ENCODE results near the gene NUDT2. TPM values are rescaled to one million over a fixed set of nuclear protein-coding genes. Genes with fewer than 3 reads are reported as not detected.

Gene NUDT2
- total RNA-seq, result 19.6 and 29.0 TPM in 2 replicates
- polyA plus RNA-seq, result 23.4 and 40.8 TPM in 2 replicates

DNA sequence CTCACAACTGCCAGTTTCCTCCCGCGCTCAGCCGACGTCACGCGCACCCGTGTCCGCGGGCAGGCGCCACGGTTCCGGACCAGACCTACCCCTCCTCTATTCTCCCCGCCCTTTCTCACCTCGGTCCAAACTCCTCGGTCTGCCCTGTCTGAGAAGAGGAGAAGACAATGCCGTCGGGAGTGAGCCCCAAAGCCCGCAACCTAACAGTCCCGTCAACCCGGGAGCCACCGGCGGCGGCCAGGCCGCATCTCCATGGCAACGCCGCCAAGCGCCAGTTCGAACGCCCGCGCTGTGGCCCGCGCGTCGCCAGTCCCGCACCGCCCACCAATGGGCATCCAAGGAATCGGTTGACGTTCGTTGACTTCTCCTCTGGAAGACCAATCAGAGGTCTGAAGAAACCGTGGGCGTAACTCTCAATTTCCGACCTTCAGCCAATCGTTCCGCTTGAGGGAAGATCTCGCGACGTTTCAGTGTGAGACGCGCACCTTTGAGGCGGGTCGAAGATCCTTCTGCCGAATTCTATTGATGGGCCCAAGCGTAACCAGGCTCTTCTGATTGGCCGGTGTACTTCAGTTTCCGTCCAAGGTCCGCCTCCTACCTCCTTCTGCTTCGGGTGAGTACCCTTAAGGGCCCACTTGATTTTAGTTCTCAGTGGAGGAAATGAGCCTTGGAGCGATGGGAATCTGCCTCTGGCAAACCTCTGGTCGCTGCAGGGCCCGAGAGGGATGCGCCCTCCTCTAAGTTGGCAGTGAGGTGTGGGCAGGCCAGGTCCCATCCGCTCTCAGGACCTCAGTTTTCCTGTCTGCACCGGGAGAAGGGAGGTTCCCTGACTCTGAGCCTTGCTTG is at the start of gene NUDT2, which contains the start of gene KIF24:
Gene NUDT2, plus strand, starts transcription at position 583 of the 846 bp plus-strand sequence. CDS start 9,471 bp downstream, outside the sequence.
Gene KIF24, minus strand, starts transcription at position 282 of the 846 bp plus-strand sequence. CDS start 17,922 bp downstream, outside the sequence.
- Histone ChIP-seq H3K9me3 (ENCODE audit: low read depth) (no peaks in the 10 kb centered on the region), H3K4me3 (peak within 1 kb of the TSS; percentile 35), H3K27me3 (no peaks in the 10 kb centered on the region), H3K79me2 (peaks cover 28% of the 10 kb centered on the region), H3K4me1 (ENCODE audit: insufficient read depth) (no peaks in the 10 kb centered on the region), H3K4me2 (peak within 1 kb of the TSS; percentile 77), H3K36me3 (replicated peaks; ENCODE audit: insufficient read depth, low read depth) (no peaks in the 10 kb centered on the region), H3K27ac (peak within 1 kb of the TSS; percentile 90), H4K20me1 (ENCODE audit: insufficient read depth, poor library complexity, severe bottlenecking) (no peaks in the 10 kb centered on the region), H3K9me2 (replicated peaks; ENCODE audit: insufficient read depth) (no peaks in the 10 kb centered on the region), H2AFZ (peak within 1 kb of the TSS; percentile 48)
- TF ChIP-seq, protein P1, sequence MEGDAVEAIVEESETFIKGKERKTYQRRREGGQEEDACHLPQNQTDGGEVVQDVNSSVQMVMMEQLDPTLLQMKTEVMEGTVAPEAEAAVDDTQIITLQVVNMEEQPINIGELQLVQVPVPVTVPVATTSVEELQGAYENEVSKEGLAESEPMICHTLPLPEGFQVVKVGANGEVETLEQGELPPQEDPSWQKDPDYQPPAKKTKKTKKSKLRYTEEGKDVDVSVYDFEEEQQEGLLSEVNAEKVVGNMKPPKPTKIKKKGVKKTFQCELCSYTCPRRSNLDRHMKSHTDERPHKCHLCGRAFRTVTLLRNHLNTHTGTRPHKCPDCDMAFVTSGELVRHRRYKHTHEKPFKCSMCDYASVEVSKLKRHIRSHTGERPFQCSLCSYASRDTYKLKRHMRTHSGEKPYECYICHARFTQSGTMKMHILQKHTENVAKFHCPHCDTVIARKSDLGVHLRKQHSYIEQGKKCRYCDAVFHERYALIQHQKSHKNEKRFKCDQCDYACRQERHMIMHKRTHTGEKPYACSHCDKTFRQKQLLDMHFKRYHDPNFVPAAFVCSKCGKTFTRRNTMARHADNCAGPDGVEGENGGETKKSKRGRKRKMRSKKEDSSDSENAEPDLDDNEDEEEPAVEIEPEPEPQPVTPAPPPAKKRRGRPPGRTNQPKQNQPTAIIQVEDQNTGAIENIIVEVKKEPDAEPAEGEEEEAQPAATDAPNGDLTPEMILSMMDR (IDR thresholded peaks at IDR 0.05; ENCODE audit: poor library complexity), result no peak
- TF ChIP-seq EZH2phosphoT487 (IDR thresholded peaks at IDR 0.05; ENCODE audit: low read depth, severe bottlenecking, unreplicated experiment), result no peak
- TF ChIP-seq EZH2 (IDR thresholded peaks at IDR 0.05; ENCODE audit: borderline replicate concordance), result no peak
- DNase-seq (ENCODE audit: low spot score), result peak; percentile 100
- WGBS (ENCODE audit: low lambda C conversion rate, missing lambda C conversion rate), result under 1% methylated on average over 61 of the region's 64 CpGs

DNA sequence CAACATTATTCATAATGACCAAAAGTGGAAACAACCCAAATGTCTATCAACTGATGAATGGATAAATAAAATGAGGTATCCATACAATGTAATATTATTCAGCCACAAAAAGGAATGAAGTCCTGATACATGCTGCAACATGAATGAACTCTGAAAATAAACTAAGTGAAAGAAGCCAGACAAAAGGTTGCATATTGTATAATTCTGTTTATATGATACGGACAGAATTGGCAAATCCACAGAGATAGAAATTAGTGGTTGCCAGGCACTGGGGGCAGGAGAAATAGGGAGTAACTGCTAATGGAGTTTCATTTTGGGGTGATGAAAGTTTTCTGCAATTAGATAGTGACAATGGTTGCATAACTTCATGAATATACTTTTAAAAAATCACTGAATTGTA is 47.3 kb upstream of the NUDT2 start:
- Histone ChIP-seq H2AFZ (no peak overlapping the region), H3K36me3 (replicated peaks; ENCODE audit: insufficient read depth, low read depth) (no peaks in the 10 kb centered on the region)
- DNase-seq (ENCODE audit: low spot score), result no peak

DNA sequence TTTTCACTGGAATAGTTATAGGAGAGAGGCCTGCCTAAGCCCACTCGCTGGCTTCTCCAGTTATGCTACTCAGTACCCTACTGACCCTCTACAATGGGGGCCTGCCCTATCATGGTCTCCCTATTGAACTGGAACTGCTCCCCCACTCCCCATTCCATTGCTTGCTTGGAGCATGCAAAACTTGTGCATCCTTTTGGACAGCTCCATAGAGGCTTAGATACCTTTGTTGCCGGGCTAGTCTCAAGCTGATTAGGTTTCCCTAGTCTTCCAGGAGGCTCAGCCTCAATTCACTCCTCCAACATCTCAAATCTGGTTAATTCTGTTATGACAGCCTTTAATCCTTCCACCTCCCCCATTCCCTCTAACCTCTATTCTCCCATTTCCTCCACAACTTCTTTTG is 40.2 kb upstream of the NUDT2 start:
- TF ChIP-seq, protein P1 (IDR thresholded peaks at IDR 0.05; ENCODE audit: poor library complexity), result no peak
- TF ChIP-seq EZH2phosphoT487 (IDR thresholded peaks at IDR 0.05; ENCODE audit: low read depth, severe bottlenecking, unreplicated experiment) (no peak), EZH2 (IDR thresholded peaks at IDR 0.05; ENCODE audit: borderline replicate concordance) (no peak)
- WGBS (ENCODE audit: low lambda C conversion rate, missing lambda C conversion rate), result 100% methylated on average over 2 of the region's 2 CpGs

More for the DNA sequence above, 47.3 kb upstream of the NUDT2 start:
- H3K4me1 ChIP-seq (ENCODE audit: insufficient read depth), result no peaks in the 10 kb centered on the region
- H3K27me3 ChIP-seq, result no peaks in the 10 kb centered on the region
- no peaks in the 10 kb centered on the region for H3K79me2 ChIP-seq
- H3K9me2 ChIP-seq (replicated peaks; ENCODE audit: insufficient read depth), result no peaks in the 10 kb centered on the region
- WGBS (ENCODE audit: low lambda C conversion rate, missing lambda C conversion rate), result 79% methylated on average over 1 of the region's 1 CpG
- no peaks in the 10 kb centered on the region for H3K9me3 ChIP-seq (ENCODE audit: low read depth)
- no peak overlapping the region for H3K27ac ChIP-seq
- no peak overlapping the region for H3K4me2 ChIP-seq
- TF ChIP-seq EZH2 (IDR thresholded peaks at IDR 0.05; ENCODE audit: borderline replicate concordance), result no peak
- TF ChIP-seq, protein P1 (IDR thresholded peaks at IDR 0.05; ENCODE audit: poor library complexity), result no peak
- no peak for TF ChIP-seq EZH2phosphoT487 (IDR thresholded peaks at IDR 0.05; ENCODE audit: low read depth, severe bottlenecking, unreplicated experiment)
- H4K20me1 ChIP-seq (ENCODE audit: insufficient read depth, poor library complexity, severe bottlenecking), result no peaks in the 10 kb centered on the region
- H3K4me3 ChIP-seq, result no peak overlapping the region

More for the DNA sequence above, 40.2 kb upstream of the NUDT2 start:
- no peaks in the 10 kb centered on the region for H3K79me2 ChIP-seq
- no peak overlapping the region for H3K4me3 ChIP-seq
- no peak overlapping the region for H2AFZ ChIP-seq
- H4K20me1 ChIP-seq (ENCODE audit: insufficient read depth, poor library complexity, severe bottlenecking), result no peaks in the 10 kb centered on the region
- no peaks in the 10 kb centered on the region for H3K36me3 ChIP-seq (replicated peaks; ENCODE audit: insufficient read depth, low read depth)
- H3K27me3 ChIP-seq, result no peaks in the 10 kb centered on the region
- H3K4me2 ChIP-seq, result no peak overlapping the region
- H3K9me2 ChIP-seq (replicated peaks; ENCODE audit: insufficient read depth), result no peaks in the 10 kb centered on the region
- H3K27ac ChIP-seq, result no peak overlapping the region
- H3K9me3 ChIP-seq (ENCODE audit: low read depth), result no peaks in the 10 kb centered on the region
- H3K4me1 ChIP-seq (ENCODE audit: insufficient read depth), result no peaks in the 10 kb centered on the region
- no peak for DNase-seq (ENCODE audit: low spot score)

Measured in hepatocyte (in vitro differentiated cells).